Measurements from ENCODE around the gene PRMT9. TPM values are rescaled to one million over a fixed set of nuclear protein-coding genes. Genes with fewer than 3 reads are reported as not detected.

The PRMT9 gene
- total and polyA plus RNA-seq, 10 of the 15 experiments (the other 5 are each of a cell fraction or from before 2014, with no cell fraction given), result 4.1 to 11.8 (median 7.6) TPM

DNA sequence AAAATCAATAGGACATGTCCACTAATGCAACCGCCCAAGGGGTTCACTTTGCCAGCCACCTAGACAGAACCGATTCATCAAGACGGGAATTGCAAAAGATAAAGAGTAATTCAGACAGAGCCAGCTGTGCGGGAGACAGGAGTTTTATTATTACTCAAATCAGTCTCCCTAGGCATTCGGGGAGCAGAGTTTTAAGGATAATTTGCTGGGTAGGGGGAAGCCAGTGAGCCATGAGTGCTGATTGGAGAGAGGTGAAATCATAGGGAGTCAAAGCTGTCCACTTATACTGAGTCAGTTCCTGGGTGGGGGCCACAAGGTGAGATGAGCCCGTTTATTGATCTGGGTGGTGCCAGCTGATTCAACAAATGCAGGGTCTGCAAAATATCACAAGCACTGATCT lies 58.2 kb downstream of the PRMT9 start:
- H3K79me2 ChIP-seq (ENCODE audit: control insufficient read depth, insufficient read depth, low read length), result peaks cover 13% of the 10 kb centered on the region
- no peak overlapping the region for H3K4me2 ChIP-seq (ENCODE audit: control insufficient read depth, insufficient read depth)
- RAD21 ChIA-PET (ENCODE audit: unreplicated experiment), result interaction anchor here (2.7 kb wide), 1 partner anchor 241 kb away, joined by 12 read pairs; no protein-coding TSS in a partner anchor
- intact Hi-C loops (cut with micrococcal nuclease; ENCODE audit: unreplicated experiment), result no loop called here
- H3K27me3 ChIP-seq (replicated peaks in 1 of 2; ENCODE audit: control insufficient read depth in 2 of 2, insufficient read depth in 2 of 2, low read length in 1 of 2), result no peaks in the 10 kb centered on the region
- no TSS peak for BruUV-seq (replicated peaks)
- WGBS (ENCODE audit: insufficient coverage, insufficient replicate concordance, low lambda C conversion rate, missing lambda C conversion rate), result 98% methylated on average over 6 of the region's 6 CpGs
- no peak overlapping the region for H2AFZ ChIP-seq (ENCODE audit: control insufficient read depth, low read depth, low read length)
- FAIRE-seq (no peak), DNase-seq (ENCODE audit: low read depth, low spot score) (no peak), ATAC-seq (no peak)
- no peaks in the 10 kb centered on the region for H3K4me1 ChIP-seq (ENCODE audit: control insufficient read depth, insufficient read depth, low read length)
- H3K27ac ChIP-seq (ENCODE audit: control insufficient read depth, insufficient read depth), result no peak overlapping the region
- SMC1A ChIA-PET (ENCODE audit: uncharacterized antibody, unreplicated experiment), result interaction anchor here (0.8 to 3.1 kb wide), 7 partner anchors 8 to 241 kb away, joined by 3 to 10 read pairs (median 4); partner anchors contain the start of gene TMEM184C
- TF ChIP-seq SMAD5 (IDR thresholded peaks at IDR 0.05; ENCODE audit: low read depth) (no peak), FOS (IDR thresholded peaks at IDR 0.05; ENCODE audit: borderline replicate concordance, extremely low read depth, insufficient read length) (no peak), GABPA (IDR thresholded peaks at IDR 0.05; ENCODE audit: low read depth) (no peak), ESRRA (IDR thresholded peaks at IDR 0.05; ENCODE audit: low read length) (no peak), CHD1 (IDR thresholded peaks at IDR 0.05; ENCODE audit: low read depth, low read length) (no peak)
- TF ChIP-seq, protein P1, sequence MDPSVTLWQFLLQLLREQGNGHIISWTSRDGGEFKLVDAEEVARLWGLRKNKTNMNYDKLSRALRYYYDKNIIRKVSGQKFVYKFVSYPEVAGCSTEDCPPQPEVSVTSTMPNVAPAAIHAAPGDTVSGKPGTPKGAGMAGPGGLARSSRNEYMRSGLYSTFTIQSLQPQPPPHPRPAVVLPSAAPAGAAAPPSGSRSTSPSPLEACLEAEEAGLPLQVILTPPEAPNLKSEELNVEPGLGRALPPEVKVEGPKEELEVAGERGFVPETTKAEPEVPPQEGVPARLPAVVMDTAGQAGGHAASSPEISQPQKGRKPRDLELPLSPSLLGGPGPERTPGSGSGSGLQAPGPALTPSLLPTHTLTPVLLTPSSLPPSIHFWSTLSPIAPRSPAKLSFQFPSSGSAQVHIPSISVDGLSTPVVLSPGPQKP (IDR thresholded peaks at IDR 0.05; ENCODE audit: low read depth, low read length), result no peak
- no peaks in the 10 kb centered on the region for H3K9me3 ChIP-seq (replicated peaks; ENCODE audit: control insufficient read depth, insufficient read depth, low read length)
- H4K20me1 ChIP-seq (ENCODE audit: control insufficient read depth, insufficient read depth), result no peaks in the 10 kb centered on the region
- CTCF ChIA-PET, result interaction anchor here (0.8 to 1.0 kb wide), 3 partner anchors 238 to 241 kb away, joined by 3 to 4 read pairs (median 4); no protein-coding TSS in a partner anchor
- no peak overlapping the region for H3K9ac ChIP-seq (ENCODE audit: control insufficient read depth, insufficient read depth, low read length)
- in situ Hi-C loops (cut with MboI), result no loop called here
- H3K36me3 ChIP-seq (ENCODE audit: control insufficient read depth in 2 of 2, insufficient read depth in 2 of 2, low read length in 1 of 2), result peaks cover 1 to 16% of the 10 kb centered on the region in 2 experiments; a peak in 2 of 4 replicates
- POLR2A ChIA-PET, result no interaction called here
- no peak overlapping the region for H3K4me3 ChIP-seq

DNA sequence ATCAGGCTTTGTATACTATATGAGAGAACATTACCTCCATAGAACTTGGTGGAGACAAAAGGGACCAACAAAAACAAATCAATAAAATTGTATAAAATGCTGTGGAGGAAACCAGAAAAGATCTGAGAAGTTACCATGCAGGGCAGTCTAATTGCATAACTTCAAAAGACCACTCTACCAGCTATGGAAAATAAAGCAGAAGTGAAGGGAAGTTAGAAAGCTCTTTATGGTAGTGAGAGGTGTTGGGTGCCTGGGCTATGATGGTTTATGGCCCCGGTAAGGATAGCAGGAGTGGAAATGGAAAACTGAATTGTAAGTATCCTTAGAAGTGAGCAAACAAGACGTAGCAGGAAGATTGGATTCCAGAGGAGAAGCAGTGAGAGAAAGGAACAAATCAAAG lies 63.6 kb downstream of the PRMT9 start:
- Histone ChIP-seq H3K4me2 (ENCODE audit: control insufficient read depth, insufficient read depth) (peak overlapping the region; percentile 50), H4K20me1 (ENCODE audit: control insufficient read depth, insufficient read depth) (no peaks in the 10 kb centered on the region), H3K36me3 (ENCODE audit: control insufficient read depth in 2 of 2, insufficient read depth in 2 of 2, low read length in 1 of 2) (peaks cover 0 to 13% of the 10 kb centered on the region in 2 experiments; a peak in 1 of 4 replicates), H3K27ac (ENCODE audit: control insufficient read depth, insufficient read depth) (no peak overlapping the region), H3K4me1 (ENCODE audit: control insufficient read depth, insufficient read depth, low read length) (no peaks in the 10 kb centered on the region), H3K79me2 (ENCODE audit: control insufficient read depth, insufficient read depth, low read length) (peaks cover 42% of the 10 kb centered on the region), H3K4me3 (peak overlapping the region; percentile 30), H2AFZ (ENCODE audit: control insufficient read depth, low read depth, low read length) (no peak overlapping the region), H3K9me3 (replicated peaks; ENCODE audit: control insufficient read depth, insufficient read depth, low read length) (no peaks in the 10 kb centered on the region), H3K27me3 (replicated peaks in 1 of 2; ENCODE audit: control insufficient read depth in 2 of 2, insufficient read depth in 2 of 2, low read length in 1 of 2) (no peaks in the 10 kb centered on the region), H3K9ac (ENCODE audit: control insufficient read depth, insufficient read depth, low read length) (no peak overlapping the region)
- ChIA-PET POLR2A (no interaction called here), RAD21 (ENCODE audit: unreplicated experiment) (interaction anchor here (0.9 to 1.7 kb wide), 3 partner anchors 243 to 247 kb away, joined by 4 to 5 read pairs (median 4); no protein-coding TSS in a partner anchor), SMC1A (ENCODE audit: uncharacterized antibody, unreplicated experiment) (interaction anchor here (0.6 to 1.6 kb wide), 4 partner anchors 10 to 584 kb away, joined by 3 to 6 read pairs (median 4); no protein-coding TSS in a partner anchor), CTCF (interaction anchor here (0.5 to 2.1 kb wide), 5 partner anchors 31 to 246 kb away, joined by 3 to 21 read pairs (median 3); no protein-coding TSS in a partner anchor)
- no peak for TF ChIP-seq FOXK2 (IDR thresholded peaks at IDR 0.05)
- TF ChIP-seq SPI1 (IDR thresholded peaks at IDR 0.05; ENCODE audit: borderline replicate concordance, insufficient read depth, low read depth, low read length), result peak; percentile 51; the same call in 1 of the 2 replicates
- in situ Hi-C loops (cut with MboI), result no loop called here
- no peak for DNase-seq (ENCODE audit: low read depth, low spot score)
- intact Hi-C loops (cut with micrococcal nuclease; ENCODE audit: unreplicated experiment), result no loop called here
- BruUV-seq (replicated peaks), result TSS peak; percentile 47
- FAIRE-seq, result no peak
- ATAC-seq, result no peak
- 95% methylated on average over 2 of the region's 2 CpGs for whole genome bisulfite sequencing (ENCODE audit: insufficient coverage, insufficient replicate concordance, low lambda C conversion rate, missing lambda C conversion rate)

Measured in GM12878 (cell line).